ENCODE measurements around the gene CSTB.

CSTB gene

DNA sequence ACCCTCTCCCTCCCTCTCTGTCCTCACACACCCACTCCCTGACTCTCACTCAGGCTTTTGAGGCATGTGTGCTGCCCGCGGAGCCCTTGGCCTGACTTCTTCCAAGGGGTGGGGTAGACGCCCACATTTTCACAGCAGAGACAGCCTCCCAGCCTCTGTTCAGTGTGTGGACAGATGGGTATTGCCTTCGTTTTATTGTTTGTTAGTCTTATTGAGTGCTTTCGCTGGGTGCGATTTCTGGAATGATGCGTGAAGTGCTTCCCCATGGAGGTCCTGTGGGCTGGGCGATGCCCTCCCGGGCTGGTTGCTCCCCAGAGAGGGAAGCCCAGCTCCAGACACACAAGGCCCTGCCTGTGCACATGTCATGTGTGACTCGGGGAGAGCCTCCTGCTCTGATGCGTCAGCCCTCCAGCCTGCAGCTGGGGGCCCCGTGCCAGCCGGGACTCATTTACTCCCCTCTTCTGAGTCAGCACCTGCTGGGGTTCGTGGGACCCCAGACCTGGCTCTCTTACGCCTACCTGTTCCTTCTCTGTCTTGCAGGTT lies 42.5 kb downstream of the CSTB start:
- peak in 10 of 56 donors; percentile 14 to 50 (median 34) for DNase-seq

GRCh38 chr21:43733060-43733459 lies 43.0 kb downstream of the CSTB start:
- DNase-seq, result no peak

DNA sequence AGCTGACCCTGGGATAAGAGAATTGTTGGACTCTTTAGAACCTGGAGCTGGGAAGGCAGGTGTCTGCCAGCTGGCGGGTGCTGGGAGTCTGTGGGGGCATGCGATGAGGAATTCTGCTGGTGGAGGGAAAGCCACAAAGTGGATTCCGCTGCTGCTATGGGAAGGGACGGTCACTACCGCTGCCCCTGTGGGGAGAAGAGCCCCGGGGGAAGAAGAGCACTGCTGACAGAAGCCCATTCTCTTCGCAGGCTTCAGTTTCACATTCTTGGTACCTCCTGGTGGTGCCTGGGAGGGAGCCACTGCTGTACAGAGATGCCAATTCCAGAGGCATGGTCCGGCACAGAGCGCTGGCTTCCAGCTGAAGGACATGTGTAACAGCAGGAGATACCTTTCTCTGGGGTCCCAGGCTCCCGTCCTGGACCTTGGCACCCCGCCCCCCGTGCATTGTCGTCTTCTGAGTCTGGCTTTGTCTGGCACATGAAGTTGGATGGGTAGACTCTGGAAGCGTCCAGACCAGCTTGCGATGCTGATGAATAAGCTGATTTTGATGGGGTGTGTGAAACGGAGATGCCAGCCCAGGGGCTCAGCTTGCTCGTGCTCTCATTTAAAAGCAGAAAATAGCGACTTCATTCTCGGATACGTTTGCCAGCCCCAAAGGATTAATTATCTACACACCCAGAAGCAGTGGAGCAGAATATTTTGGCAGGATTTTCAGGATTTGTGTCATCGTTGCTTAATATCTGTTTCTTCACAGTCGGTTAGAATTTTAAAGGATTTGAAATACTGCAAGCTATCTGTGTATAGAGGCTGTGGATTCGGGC lies 44.0 kb downstream of the CSTB start:
- peak in 29 of 56 donors; percentile 18 to 76 (median 43) for DNase-seq

DNA sequence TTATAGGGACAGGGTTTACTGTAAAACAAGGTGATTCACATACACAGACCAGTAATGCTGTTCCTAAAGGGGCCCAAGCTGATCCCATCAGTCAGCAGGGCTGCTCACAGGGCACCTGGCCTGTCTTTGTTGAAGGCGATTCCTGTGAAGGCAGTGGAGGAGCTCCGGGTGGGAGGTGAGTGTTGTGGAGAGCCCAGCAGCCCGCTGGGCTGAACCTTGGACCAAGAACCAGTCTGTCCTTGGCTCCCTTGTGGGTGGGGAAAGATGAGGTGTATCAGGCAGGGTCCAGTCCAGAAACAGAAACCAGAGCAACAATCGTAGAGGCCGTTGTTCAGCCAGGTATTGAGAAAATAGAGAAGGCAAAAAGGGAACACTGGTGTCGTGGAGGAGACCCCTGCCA lies 44.6 kb downstream of the CSTB start:
- DNase-seq, result no peak

DNA sequence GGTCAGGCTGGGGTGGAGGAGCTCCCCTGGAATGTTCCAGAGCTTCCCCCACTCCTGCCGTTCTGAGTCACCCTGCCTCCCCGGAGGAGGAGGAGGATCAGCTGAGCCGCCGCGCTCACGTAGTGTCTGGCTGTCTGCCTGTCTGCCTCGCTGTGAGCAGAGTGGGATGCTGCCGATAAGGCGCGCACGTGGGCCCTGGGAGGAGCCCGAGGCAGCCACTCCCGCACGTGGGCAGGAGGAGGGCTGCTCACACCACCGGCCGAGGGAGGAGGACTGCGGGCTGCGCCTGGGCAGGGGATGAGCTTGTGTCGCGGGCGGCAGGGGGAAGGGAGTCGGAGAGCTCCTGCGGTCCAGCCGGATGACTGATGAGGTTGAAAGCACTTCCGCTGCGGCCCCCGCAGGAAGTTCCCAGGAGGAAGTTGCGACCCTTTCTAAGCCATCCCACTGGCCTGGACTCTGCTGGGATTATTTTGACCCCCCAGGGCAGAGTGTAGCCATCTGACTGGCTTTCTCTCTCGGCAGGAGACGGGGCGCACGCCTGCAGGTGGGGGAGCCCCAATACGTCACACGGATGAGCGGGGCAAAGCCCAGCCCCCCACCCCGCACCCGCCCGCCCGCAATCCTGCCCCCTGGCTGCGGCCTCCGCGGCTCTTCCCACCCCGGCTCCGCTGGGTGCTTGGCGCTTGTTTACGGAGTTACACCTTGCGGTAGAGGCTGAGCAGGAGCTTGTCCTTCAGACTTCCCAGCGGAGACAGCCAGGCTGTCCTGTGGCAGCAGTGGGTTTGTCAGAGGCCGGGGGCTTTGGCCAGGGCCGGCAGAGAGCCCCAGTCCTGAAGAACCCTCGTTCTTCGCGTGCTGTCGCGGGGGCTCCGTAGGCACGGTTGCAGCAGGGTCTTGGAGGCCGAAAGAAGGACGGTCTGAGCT lies 47.4 kb downstream of the CSTB start:
- DNase-seq, result peak; percentile 51 to 98 (median 87)

GRCh38 chr21:43728154-43728466 lies 48.0 kb downstream of the CSTB start:
- DNase-seq, result peak in 1 of 56 donors; percentile 57

- peak in 11 of 56 donors; percentile 14 to 54 (median 41) for DNase-seq
These were observed 48.5 kb downstream of the CSTB start for GRCh38 chr21:43727519-43728153.

DNA sequence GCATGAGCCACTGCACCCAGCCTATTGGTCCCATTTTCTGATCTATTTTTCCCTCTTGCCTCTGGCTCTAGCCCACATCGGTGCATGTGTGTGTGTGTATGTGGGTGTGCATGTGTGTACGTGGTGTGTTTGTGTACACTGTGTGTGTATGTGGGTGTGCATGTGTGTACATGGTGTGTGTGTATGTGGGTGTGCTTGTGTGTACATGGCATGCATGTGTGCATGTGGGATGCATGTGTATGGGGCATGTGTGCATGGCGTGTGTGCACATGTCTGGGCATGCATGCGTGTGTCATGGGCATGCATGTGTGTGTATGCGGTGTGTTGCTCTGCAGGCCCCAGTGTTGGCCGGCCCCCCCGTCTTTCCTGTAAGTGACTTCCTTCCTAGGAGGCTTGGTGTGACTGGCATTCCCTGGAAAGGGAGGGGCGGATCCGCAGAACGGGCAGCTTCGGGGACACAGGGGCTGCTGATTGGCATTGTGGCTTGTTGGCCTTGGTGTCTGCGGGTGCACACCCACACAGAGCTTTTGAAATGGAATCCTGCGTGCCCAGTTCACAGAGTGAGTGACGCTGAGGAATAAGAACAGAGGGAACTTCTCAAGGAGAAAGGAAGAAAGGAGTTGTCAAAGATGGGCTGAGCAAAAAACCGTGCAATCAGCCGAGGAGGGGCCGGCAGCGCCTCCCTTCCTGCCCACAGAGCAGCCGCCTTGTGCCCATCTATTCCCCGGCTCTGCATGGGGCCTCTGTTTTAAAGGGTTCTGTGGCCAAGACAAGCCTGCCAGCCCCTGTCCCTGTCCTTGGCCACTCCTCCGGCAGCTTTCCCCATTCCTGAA lies 49.2 kb downstream of the CSTB start:
- peak in 2 of 56 donors; percentile 34 to 51 for DNase-seq

Measured in nucleus accumbens (tissue), 56 donors.